Keratinocyte (primary cell): Measurements from ENCODE around the gene CCDC12.

ENCODE experiments used
- EZH2 ChIP-seq: IDR thresholded peaks from one replicate; pipeline ENCODE4 v1.6.1; 2012; ENCODE audit warnings: inconsistent platforms, mild to moderate bottlenecking, low read length, moderate library complexity
- TF ChIP-seq, protein P1 (sequence below), 3 experiments: IDR thresholded peaks in 1 of 3; conservative IDR thresholded peaks in 1 of 3; optimal IDR thresholded peaks in 1 of 3; 2 replicates in 2 of 3; 3 replicates in 1 of 3; pipeline versions ENCODE3 to v1.5.1; 2011; ENCODE audit warnings: low read length in 3 of 3, mild to moderate bottlenecking in 3 of 3, moderate library complexity in 2 of 3, control low read depth in 1 of 3, inconsistent platforms in 1 of 3; ENCODE audit not compliant: insufficient read depth in 2 of 3; ENCODE audit errors: extremely low read depth in 1 of 3

DNA sequence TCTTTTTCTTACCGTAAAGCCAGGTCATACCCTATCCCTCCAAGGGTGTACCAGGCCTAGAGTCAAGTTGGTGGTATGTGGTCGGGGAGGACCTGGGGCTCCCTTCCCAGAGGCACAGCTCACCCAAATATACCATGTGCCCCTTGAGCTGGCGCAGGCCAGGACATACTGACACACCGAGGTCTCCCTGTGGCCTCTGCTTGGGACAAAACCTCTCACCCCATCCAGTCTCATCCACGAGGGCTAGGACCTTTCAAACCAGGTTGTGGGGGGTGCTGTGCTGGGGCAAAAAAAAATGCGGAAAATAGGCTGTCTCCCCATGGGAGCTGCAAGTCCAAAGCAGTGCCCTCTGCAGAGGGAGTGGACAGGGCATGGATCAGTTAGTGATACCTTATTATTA is 76.2 kb downstream of the CCDC12 start:
- TF ChIP-seq, protein P1, sequence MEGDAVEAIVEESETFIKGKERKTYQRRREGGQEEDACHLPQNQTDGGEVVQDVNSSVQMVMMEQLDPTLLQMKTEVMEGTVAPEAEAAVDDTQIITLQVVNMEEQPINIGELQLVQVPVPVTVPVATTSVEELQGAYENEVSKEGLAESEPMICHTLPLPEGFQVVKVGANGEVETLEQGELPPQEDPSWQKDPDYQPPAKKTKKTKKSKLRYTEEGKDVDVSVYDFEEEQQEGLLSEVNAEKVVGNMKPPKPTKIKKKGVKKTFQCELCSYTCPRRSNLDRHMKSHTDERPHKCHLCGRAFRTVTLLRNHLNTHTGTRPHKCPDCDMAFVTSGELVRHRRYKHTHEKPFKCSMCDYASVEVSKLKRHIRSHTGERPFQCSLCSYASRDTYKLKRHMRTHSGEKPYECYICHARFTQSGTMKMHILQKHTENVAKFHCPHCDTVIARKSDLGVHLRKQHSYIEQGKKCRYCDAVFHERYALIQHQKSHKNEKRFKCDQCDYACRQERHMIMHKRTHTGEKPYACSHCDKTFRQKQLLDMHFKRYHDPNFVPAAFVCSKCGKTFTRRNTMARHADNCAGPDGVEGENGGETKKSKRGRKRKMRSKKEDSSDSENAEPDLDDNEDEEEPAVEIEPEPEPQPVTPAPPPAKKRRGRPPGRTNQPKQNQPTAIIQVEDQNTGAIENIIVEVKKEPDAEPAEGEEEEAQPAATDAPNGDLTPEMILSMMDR (optimal IDR thresholded peaks at IDR 0.05 in 1 of 3, IDR thresholded peaks at IDR 0.05 in 1 of 3, conservative IDR thresholded peaks at IDR 0.05 in 1 of 3; ENCODE audit: extremely low read depth in 1 of 3, insufficient read depth in 2 of 3, low read length in 3 of 3): no peak
- TF ChIP-seq EZH2: no peak
